Hepatocyte (in vitro differentiated cells): ENCODE data around the gene PGP. TPM values are rescaled to one million over a fixed set of nuclear protein-coding genes. Genes with fewer than 3 reads are reported as not detected.

Experiments used
- DNase-seq: peaks from one replicate; pipeline ENCODE4 v3.0.0-alpha.2; 2016; ENCODE audit warnings: low spot score
- H2AFZ ChIP-seq: fragments of 200-600 bp; sonication (generic); 2 replicates; pipeline ENCODE4 v1.6.0; 2016; ENCODE audit warnings: antibody characterized with exemption, mild to moderate bottlenecking
- H3K27ac ChIP-seq: fragments of 200-600 bp; sonication (generic); 2 replicates; pipeline ENCODE4 v1.5.1; 2016; ENCODE audit warnings: mild to moderate bottlenecking
- H3K27me3 ChIP-seq: fragments of 200-600 bp; sonication (generic); 2 replicates; pipeline ENCODE4 v1.6.1; 2016
- H3K36me3 ChIP-seq: fragments of 200-600 bp; sonication (generic); replicated peaks from 2 replicates; pipeline ENCODE4 v1.5.1; 2016; ENCODE audit warnings: low read depth; ENCODE audit not compliant: insufficient read depth
- H3K4me1 ChIP-seq: fragments of 200-600 bp; sonication (generic); 2 replicates; pipeline ENCODE4 v1.5.1; 2016; ENCODE audit warnings: mild to moderate bottlenecking, moderate library complexity; ENCODE audit not compliant: insufficient read depth
- H3K4me2 ChIP-seq: fragments of 200-600 bp; sonication (generic); 2 replicates; pipeline ENCODE4 v1.6.0; 2016
- H3K4me3 ChIP-seq: fragments of 200-600 bp; sonication (generic); 2 replicates; pipeline ENCODE4 v1.5.1; 2016; ENCODE audit warnings: mild to moderate bottlenecking
- H3K79me2 ChIP-seq: fragments of 200-600 bp; sonication (generic); 2 replicates; pipeline ENCODE4 v1.6.0; 2017; ENCODE audit warnings: mild to moderate bottlenecking
- H3K9me2 ChIP-seq: fragments of 200-600 bp; sonication (generic); replicated peaks from 2 replicates; pipeline ENCODE4 v1.6.0; 2017; ENCODE audit warnings: mild to moderate bottlenecking; ENCODE audit not compliant: insufficient read depth
- H3K9me3 ChIP-seq: fragments of 200-600 bp; sonication (generic); 2 replicates; pipeline ENCODE4 v1.5.1; 2016; ENCODE audit warnings: low read depth, mild to moderate bottlenecking
- H4K20me1 ChIP-seq: fragments of 200-600 bp; sonication (generic); 2 replicates; pipeline ENCODE4 v1.6.0; 2016; ENCODE audit warnings: mild to moderate bottlenecking; ENCODE audit not compliant: insufficient read depth, poor library complexity, severe bottlenecking
- EZH2 ChIP-seq: fragments of 200-600 bp; sonication (generic); IDR thresholded peaks from 2 replicates; pipeline ENCODE4 v1.6.1; 2016; ENCODE audit warnings: antibody characterized with exemption, mild to moderate bottlenecking, borderline replicate concordance
- EZH2phosphoT487 ChIP-seq: fragments of 200-600 bp; sonication (generic); IDR thresholded peaks from one replicate; pipeline ENCODE4 v1.6.1; 2018; ENCODE audit warnings: antibody characterized with exemption, mild to moderate bottlenecking, low read depth, moderate library complexity; ENCODE audit not compliant: unreplicated experiment, severe bottlenecking
- WGBS: methylation state at CpG from one replicate; pipeline ENCODE4 v1.1.6; 2016; ENCODE audit warnings: low lambda C conversion rate; ENCODE audit errors: missing lambda C conversion rate; 5-methylcytosine and 5-hydroxymethylcytosine counted together
- polyA plus RNA-seq: library from polyadenylated mRNA; unstranded; fragments of >200 nt; fragmentation: Nextera tagmentation; extraction: Ambion mirVana; gene quantifications from 2 replicates; pipeline ENCODE4 v1.2.1, GENCODE V29; 2016
- total RNA-seq: library from RNA; depleted of rRNA; stranded (reverse); fragments of >200 nt; gene quantifications from 2 replicates; pipeline ENCODE4 v1.2.3, GENCODE V29; 2014
- TF ChIP-seq, protein P1 (sequence below): fragments of 200-600 bp; sonication (generic); IDR thresholded peaks from 2 replicates; pipeline ENCODE4 v1.5.1; 2016; ENCODE audit warnings: antibody characterized with exemption, mild to moderate bottlenecking; ENCODE audit not compliant: poor library complexity

PGP gene
- total and polyA plus RNA-seq, 2 experiments from 2014 or later = 20.6 to 38.0 TPM

DNA sequence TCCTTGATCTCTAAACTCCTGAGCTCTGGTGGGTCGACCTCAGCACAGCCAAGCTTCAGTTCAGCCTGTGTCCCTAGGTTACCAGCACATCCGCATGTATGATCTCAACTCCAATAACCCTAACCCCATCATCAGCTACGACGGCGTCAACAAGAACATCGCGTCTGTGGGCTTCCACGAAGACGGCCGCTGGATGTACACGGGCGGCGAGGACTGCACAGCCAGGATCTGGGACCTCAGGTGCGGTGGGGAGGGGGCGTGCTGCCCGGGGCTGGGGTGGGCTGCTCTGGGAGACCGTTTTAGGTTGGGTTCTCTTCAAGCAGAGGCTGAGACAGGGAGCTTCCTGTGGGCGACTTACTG, 8.2 kb downstream of the PGP start:
- no peaks in the 10 kb centered on the region for H3K27me3 ChIP-seq
- H4K20me1 ChIP-seq = no peaks in the 10 kb centered on the region
- no peak overlapping the region for H2AFZ ChIP-seq
- 92% methylated on average over 14 of the region's 18 CpGs for WGBS
- H3K4me2 ChIP-seq = peak overlapping the region; percentile 97
- no peaks in the 10 kb centered on the region for H3K36me3 ChIP-seq
- TF ChIP-seq EZH2phosphoT487 (no peak), EZH2 (no peak)
- TF ChIP-seq, protein P1, sequence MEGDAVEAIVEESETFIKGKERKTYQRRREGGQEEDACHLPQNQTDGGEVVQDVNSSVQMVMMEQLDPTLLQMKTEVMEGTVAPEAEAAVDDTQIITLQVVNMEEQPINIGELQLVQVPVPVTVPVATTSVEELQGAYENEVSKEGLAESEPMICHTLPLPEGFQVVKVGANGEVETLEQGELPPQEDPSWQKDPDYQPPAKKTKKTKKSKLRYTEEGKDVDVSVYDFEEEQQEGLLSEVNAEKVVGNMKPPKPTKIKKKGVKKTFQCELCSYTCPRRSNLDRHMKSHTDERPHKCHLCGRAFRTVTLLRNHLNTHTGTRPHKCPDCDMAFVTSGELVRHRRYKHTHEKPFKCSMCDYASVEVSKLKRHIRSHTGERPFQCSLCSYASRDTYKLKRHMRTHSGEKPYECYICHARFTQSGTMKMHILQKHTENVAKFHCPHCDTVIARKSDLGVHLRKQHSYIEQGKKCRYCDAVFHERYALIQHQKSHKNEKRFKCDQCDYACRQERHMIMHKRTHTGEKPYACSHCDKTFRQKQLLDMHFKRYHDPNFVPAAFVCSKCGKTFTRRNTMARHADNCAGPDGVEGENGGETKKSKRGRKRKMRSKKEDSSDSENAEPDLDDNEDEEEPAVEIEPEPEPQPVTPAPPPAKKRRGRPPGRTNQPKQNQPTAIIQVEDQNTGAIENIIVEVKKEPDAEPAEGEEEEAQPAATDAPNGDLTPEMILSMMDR = no peak
- no peaks in the 10 kb centered on the region for H3K9me2 ChIP-seq
- no peaks in the 10 kb centered on the region for H3K9me3 ChIP-seq
- peaks cover 8% of the 10 kb centered on the region for H3K4me1 ChIP-seq
- DNase-seq = no peak
- peaks cover 12% of the 10 kb centered on the region for H3K79me2 ChIP-seq
- H3K27ac ChIP-seq = peak overlapping the region; percentile 99
- peak overlapping the region; percentile 97 for H3K4me3 ChIP-seq

DNA sequence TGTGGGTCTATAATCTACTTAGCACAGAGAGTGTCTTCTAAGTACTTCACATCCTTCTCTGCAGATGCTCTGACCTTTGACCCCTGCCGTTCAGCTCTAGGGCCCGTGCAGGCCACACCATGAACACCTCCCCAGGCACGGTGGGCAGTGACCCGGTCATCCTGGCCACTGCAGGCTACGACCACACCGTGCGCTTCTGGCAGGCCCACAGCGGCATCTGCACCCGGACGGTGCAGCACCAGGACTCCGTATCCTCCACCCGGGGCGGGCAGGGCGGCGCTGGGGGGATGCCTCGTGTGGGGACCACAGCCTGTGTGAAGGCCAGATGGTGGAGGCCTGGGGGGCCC, 8.7 kb downstream of the PGP start:
- Histone ChIP-seq H4K20me1 (no peaks in the 10 kb centered on the region), H2AFZ (peak overlapping the region; percentile 92), H3K4me2 (peak overlapping the region; percentile 97), H3K79me2 (peaks cover 12% of the 10 kb centered on the region), H3K36me3 (no peaks in the 10 kb centered on the region), H3K4me1 (peaks cover 8% of the 10 kb centered on the region), H3K4me3 (peak overlapping the region; percentile 97), H3K27ac (peak overlapping the region; percentile 99), H3K9me2 (no peaks in the 10 kb centered on the region), H3K9me3 (no peaks in the 10 kb centered on the region), H3K27me3 (no peaks in the 10 kb centered on the region)
- DNase-seq = no peak
- TF ChIP-seq EZH2phosphoT487 = no peak
- TF ChIP-seq EZH2 = no peak
- TF ChIP-seq, protein P1 = no peak
- 20% methylated on average over 14 of the region's 16 CpGs for WGBS

DNA sequence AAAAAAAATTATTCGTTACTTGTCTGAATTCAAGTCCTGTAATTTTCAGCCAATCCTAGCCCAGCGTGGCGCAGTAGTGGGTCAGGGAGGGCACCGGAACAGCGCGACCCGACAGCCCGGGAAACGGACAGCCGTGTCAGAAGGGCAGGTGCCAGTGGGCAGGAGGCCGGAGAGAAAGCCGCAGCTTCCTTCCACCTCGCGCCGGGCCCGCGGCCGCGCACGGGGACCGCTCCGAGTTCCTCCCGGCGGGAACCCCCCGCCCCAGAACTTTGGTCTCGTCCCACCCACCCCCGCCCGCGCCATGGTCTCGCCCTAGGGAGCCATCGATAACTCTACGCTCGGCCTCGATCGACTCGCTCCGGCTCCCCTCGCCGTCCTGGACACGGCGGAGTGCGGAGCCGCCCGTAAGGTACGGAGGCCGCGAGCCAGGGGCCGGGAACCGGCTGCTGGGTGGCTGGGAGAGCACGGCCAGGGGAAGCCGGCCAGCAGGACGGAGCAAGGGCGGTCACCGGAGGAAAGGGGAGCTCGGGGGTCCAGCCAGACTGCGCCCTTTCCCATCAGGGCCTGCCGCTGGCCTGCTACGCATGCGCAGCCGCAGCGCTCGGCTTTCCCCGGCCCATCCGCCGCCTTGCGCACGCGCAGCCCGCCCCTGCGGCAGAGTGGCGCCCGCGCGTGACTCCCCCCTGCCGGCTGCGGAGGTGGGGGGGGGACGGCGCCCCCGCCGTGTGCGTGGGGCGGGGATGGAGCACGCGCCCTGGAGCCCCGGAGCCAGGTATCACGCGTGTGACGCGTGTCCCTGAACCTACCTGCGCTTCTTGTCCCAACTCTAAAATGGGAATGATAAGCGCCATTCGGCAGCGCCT, 9.3 kb downstream of the PGP start, which contains the start of gene MLST8:
Gene MLST8 (plus strand): TSS at position 351 of the 863 bp plus-strand sequence. CDS start 632 bp downstream, outside the sequence.
- peak within 1 kb of the TSS; percentile 92 for H2AFZ ChIP-seq
- H3K27me3 ChIP-seq = no peaks in the 10 kb centered on the region
- H3K4me1 ChIP-seq = peaks cover 8% of the 10 kb centered on the region
- no peaks in the 10 kb centered on the region for H4K20me1 ChIP-seq
- peak; percentile 94 for DNase-seq
- H3K79me2 ChIP-seq = peaks cover 12% of the 10 kb centered on the region
- H3K4me2 ChIP-seq = peak within 1 kb of the TSS; percentile 97
- H3K9me3 ChIP-seq = no peaks in the 10 kb centered on the region
- under 1% methylated on average over 49 of the region's 93 CpGs for WGBS
- peak within 1 kb of the TSS; percentile 99 for H3K27ac ChIP-seq
- H3K9me2 ChIP-seq = no peaks in the 10 kb centered on the region
- TF ChIP-seq EZH2phosphoT487 (no peak), EZH2 (no peak)
- TF ChIP-seq, protein P1 = peak; percentile 15
- H3K4me3 ChIP-seq = peak within 1 kb of the TSS; percentile 97
- H3K36me3 ChIP-seq = no peaks in the 10 kb centered on the region
